DND-41 (cell line): ENCODE results near the gene EYA2.

ENCODE experiments used
- EZH2 ChIP-seq: IDR thresholded peaks from 3 replicates; pipeline ENCODE4 v1.6.1; 2012; ENCODE audit warnings: borderline replicate concordance, low read depth, mild to moderate bottlenecking, moderate library complexity, low read length, inconsistent platforms; ENCODE audit not compliant: severe bottlenecking
- TF ChIP-seq, protein P1 (sequence below): IDR thresholded peaks from 2 replicates; pipeline ENCODE4 v1.5.1; 2012; ENCODE audit warnings: borderline replicate concordance, low read length, moderate library complexity, mild to moderate bottlenecking; ENCODE audit not compliant: poor library complexity, severe bottlenecking; ENCODE audit errors: extremely low read depth

DNA sequence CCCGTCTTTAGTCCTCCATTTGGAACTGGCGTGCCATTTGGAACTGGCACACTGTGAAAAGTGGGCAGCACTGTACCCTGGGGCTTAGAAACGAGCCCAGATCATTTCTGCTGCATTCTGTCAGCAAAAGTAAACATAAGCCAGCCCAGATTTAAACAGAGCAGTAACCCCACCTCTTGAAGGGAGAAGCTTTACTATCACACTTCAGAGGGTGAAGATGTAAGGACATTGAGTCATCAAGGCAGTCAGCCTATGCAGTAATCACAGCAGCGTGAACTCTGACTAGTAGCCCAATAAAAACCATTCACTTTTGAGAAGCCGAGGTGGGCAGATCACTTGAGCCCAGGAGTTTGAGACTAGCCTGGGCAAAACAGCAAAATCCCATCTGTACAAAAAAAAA lies 216.9 kb downstream of the EYA2 start:
- TF ChIP-seq, protein P1, sequence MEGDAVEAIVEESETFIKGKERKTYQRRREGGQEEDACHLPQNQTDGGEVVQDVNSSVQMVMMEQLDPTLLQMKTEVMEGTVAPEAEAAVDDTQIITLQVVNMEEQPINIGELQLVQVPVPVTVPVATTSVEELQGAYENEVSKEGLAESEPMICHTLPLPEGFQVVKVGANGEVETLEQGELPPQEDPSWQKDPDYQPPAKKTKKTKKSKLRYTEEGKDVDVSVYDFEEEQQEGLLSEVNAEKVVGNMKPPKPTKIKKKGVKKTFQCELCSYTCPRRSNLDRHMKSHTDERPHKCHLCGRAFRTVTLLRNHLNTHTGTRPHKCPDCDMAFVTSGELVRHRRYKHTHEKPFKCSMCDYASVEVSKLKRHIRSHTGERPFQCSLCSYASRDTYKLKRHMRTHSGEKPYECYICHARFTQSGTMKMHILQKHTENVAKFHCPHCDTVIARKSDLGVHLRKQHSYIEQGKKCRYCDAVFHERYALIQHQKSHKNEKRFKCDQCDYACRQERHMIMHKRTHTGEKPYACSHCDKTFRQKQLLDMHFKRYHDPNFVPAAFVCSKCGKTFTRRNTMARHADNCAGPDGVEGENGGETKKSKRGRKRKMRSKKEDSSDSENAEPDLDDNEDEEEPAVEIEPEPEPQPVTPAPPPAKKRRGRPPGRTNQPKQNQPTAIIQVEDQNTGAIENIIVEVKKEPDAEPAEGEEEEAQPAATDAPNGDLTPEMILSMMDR, result no peak
- no peak for TF ChIP-seq EZH2
